Thymus (tissue), 11 donors: Measurements from ENCODE around the gene C1QTNF9. TPM values are rescaled to one million over a fixed set of nuclear protein-coding genes. Genes with fewer than 3 reads are reported as not detected.
"Not testable (repeated sequence)": the region's sequence is repeated elsewhere in the genome, so short reads cannot be mapped to it uniquely, and the experiment has no call there.

Experiments
- DNase-seq, 9 donors: peaks; one replicate each; pipeline ENCODE4 v3.0.0-alpha.2; 2013; ENCODE audit warnings: low spot score in 9 of 9, low read depth in 6 of 9, missing footprints in 1 of 9
- H3K27ac ChIP-seq, 2 donors: one replicate each; pipeline ENCODE4 v1.5.1; 2013; ENCODE audit warnings: control low read depth in 1 of 2, low read depth in 1 of 2, low read length in 1 of 2, mild to moderate bottlenecking in 1 of 2, moderate library complexity in 1 of 2
- H3K27me3 ChIP-seq, 2 donors: one replicate each; pipeline ENCODE4 v1.5.1; 2013; ENCODE audit warnings: low read length in 1 of 2; ENCODE audit not compliant: control insufficient read depth in 2 of 2, insufficient read depth in 1 of 2
- H3K36me3 ChIP-seq, 2 donors: one replicate each; pipeline ENCODE4 v1.5.1; 2013; ENCODE audit warnings: low read length in 1 of 2, mild to moderate bottlenecking in 1 of 2, moderate library complexity in 1 of 2; ENCODE audit not compliant: control insufficient read depth in 2 of 2, insufficient read depth in 2 of 2
- H3K4me1 ChIP-seq, 2 donors: one replicate each; pipeline ENCODE4 v1.5.1; 2013; ENCODE audit warnings: low read length in 2 of 2; ENCODE audit not compliant: control insufficient read depth in 2 of 2, insufficient read depth in 2 of 2
- H3K4me3 ChIP-seq, 2 donors: one replicate each; pipeline ENCODE4 v1.5.1; 2013; ENCODE audit warnings: low read length in 2 of 2, control low read depth in 1 of 2, mild to moderate bottlenecking in 1 of 2
- H3K9me3 ChIP-seq, 2 donors: one replicate each; pipeline ENCODE4 v1.5.1; 2013; ENCODE audit warnings: low read length in 1 of 2, mild to moderate bottlenecking in 1 of 2; ENCODE audit not compliant: control insufficient read depth in 2 of 2, insufficient read depth in 1 of 2
- WGBS: extraction: QIAGEN DNeasy Blood & Tissue Kit; methylation state at CpG from one replicate; pipeline ENCODE4 v1.1.7; 2013; 5-methylcytosine and 5-hydroxymethylcytosine counted together
- polyA plus RNA-seq: library from polyadenylated mRNA; stranded (reverse); fragments of 200-250 nt; gene quantifications from one replicate; pipeline ENCODE4 v1.2.3, GENCODE V29; 2013
- total RNA-seq: library from RNA; stranded (reverse); fragments of 120-200 nt; gene quantifications from one replicate; pipeline ENCODE4 v1.2.4, GENCODE V29; 2013
- donor health status: healthy.

Gene C1QTNF9
- total and polyA plus RNA-seq, 2 donors = 0.30 to 0.38 TPM

DNA sequence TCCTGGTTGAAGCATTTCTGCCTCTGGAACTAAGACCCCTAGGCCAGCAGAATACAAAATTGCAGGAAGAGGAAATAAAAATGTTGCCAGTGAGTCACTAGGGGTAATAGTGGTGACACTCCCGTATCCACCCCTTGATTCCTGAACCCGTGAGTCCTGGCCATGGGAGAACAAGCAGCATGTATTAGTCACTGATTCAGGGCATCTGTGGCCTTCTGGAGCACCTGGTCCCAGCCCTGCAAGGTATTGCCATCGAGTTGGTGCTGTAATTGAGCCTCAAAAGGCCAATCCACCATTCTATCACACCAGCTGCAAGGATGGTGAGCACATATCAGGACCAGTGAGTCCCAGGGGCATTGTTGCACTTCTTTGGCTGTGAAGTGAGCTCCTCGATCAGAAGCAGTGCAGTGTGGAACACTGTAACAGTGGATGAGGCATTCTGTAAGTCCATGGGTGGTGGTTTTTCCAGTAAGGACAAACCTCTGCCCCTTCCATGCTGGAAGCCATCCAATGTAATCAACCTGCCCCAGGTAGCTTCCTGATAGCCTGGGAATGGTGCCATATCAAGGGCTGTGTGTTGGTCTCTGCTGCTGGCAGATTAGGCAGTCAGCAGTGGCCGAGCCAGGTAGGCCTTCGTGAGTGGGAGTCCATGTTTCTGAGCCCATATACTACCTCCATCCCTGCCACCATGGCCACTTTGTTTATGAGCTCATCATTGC is 39.6 kb downstream of the C1QTNF9 start:
- H3K9me3 ChIP-seq = no peaks in the 10 kb centered on the region
- H3K36me3 ChIP-seq = no peaks in the 10 kb centered on the region
- no peak for DNase-seq
- no peaks in the 10 kb centered on the region for H3K4me1 ChIP-seq
- H3K27me3 ChIP-seq = no peaks in the 10 kb centered on the region
- H3K27ac ChIP-seq = no peak overlapping the region
- WGBS = 91% methylated on average over 6 of the region's 6 CpGs
- H3K4me3 ChIP-seq = no peak overlapping the region

DNA sequence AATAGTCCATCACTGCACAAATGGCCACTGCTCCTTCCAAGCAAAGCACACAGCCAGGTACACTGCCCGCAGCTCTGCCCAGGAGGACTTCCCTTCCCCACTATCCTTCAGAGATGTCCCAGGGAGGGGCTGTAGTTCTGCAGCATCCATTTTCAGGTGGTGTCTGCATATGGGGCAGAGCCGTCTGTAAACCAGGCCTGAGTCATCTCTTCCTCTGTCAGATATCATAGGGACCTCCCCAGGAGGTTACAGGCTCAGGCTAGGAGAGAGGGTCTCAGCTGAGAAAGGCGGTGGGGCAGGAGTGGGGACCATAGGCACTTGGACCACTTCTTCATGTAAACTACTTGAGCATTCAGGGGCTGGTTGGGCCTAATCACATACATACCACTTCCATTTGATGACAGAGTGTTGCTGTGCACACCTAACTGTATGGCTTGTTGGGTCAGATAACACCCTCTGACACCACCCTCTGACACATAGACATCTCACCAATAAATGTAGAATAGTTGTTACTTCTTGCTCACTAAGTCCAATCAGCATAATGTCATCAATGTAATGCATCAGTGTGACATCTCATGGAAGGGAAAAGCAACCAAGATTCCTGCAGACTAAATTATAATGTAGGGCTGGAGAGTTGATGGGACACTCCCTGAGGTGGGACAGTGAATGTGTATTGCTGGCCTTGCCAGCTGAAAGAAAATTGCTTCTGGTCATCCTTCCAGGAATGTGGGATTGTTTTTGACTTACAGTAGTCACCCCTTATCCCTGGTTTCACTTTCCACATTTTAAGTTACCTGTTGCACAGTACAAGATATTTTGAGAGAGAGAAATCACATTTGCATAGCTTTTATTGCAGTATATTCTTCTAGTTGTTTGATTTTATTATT is 40.6 kb downstream of the C1QTNF9 start:
- H3K4me1 ChIP-seq, H3K27me3 ChIP-seq, H3K9me3 ChIP-seq, DNase-seq, H3K4me3 ChIP-seq, H3K36me3 ChIP-seq, H3K27ac ChIP-seq: not testable (repeated sequence)
- 93% methylated on average over 3 of the region's 3 CpGs for WGBS

- 89% methylated on average over 3 of the region's 3 CpGs for WGBS
- Histone ChIP-seq H3K27ac (no peak overlapping the region), H3K4me3 (no peak overlapping the region), H3K4me1 (no peaks in the 10 kb centered on the region), H3K9me3 (no peaks in the 10 kb centered on the region), H3K36me3 (no peaks in the 10 kb centered on the region), H3K27me3 (no peaks in the 10 kb centered on the region)
- DNase-seq = no peak
Measured at GRCh38 chr13:24351423-24351822, 42.0 kb downstream of the C1QTNF9 start.

DNA sequence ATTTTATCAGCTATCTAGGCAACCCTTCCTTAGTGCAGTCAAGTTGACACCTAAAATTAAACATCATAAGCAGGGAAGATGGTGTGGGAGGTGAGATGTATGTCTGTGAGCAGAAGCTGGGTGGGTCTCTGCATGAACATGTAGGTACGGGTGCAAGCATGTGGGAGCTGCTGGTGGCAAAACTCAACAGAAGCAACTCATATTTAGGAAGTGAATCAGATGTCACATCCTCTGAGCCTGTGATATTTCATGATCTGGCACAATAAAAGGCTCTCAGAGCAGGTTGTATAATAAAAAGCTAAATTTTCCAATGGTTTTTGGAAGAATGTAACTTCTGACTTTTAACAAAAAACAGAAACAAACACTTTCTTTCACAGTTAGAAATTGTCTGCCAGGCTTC is 44.4 kb downstream of the C1QTNF9 start:
- DNase-seq = no peak
- Histone ChIP-seq H3K4me3 (no peak overlapping the region), H3K36me3 (no peaks in the 10 kb centered on the region), H3K4me1 (no peaks in the 10 kb centered on the region), H3K27me3 (no peaks in the 10 kb centered on the region), H3K27ac (no peak overlapping the region), H3K9me3 (no peaks in the 10 kb centered on the region)
- WGBS = 94% methylated on average over 1 of the region's 1 CpG

DNA sequence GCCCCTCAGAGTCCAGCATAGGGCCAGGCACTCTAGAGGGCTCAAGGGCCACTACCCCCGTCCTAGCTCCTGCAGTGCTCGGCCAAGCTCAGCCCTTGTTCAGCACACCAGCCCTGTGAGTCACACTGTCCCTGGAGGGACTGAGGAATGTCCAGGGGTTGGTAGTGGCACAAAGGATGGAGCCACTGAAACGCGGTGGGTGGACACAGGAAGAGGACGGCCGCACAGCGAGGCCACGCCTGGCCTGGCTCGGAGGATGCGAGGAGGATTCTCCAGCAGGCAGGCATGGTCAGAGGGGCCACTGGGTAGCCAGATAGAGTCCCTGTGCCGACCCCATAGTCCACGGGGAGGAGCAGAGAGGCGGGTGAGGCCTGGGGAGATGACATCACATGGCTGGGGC is 45.7 kb downstream of the C1QTNF9 start:
- DNase-seq = no peak
- Histone ChIP-seq H3K27me3 (no peaks in the 10 kb centered on the region), H3K4me1 (no peaks in the 10 kb centered on the region), H3K27ac (no peak overlapping the region), H3K4me3 (no peak overlapping the region), H3K36me3 (no peaks in the 10 kb centered on the region), H3K9me3 (no peaks in the 10 kb centered on the region)
- 94% methylated on average over 13 of the region's 13 CpGs for WGBS

- Histone ChIP-seq H3K27me3 (no peaks in the 10 kb centered on the region), H3K4me3 (no peak overlapping the region), H3K27ac (no peak overlapping the region), H3K9me3 (no peaks in the 10 kb centered on the region), H3K36me3 (no peaks in the 10 kb centered on the region), H3K4me1 (no peaks in the 10 kb centered on the region)
- DNase-seq = no peak
- WGBS = 92% methylated on average over 7 of the region's 7 CpGs
Measured at GRCh38 chr13:24356270-24356669, 46.9 kb downstream of the C1QTNF9 start.

- Histone ChIP-seq H3K27me3 (no peaks in the 10 kb centered on the region), H3K4me1 (no peaks in the 10 kb centered on the region), H3K27ac (no peak overlapping the region), H3K9me3 (no peaks in the 10 kb centered on the region), H3K36me3 (no peaks in the 10 kb centered on the region), H3K4me3 (no peak overlapping the region)
- 98% methylated on average over 7 of the region's 7 CpGs for WGBS
- no peak for DNase-seq
Measured at GRCh38 chr13:24356837-24357236, 47.5 kb downstream of the C1QTNF9 start.

- Histone ChIP-seq H3K27ac (no peak overlapping the region), H3K36me3 (no peaks in the 10 kb centered on the region), H3K27me3 (no peaks in the 10 kb centered on the region), H3K9me3 (no peaks in the 10 kb centered on the region), H3K4me3 (no peak overlapping the region), H3K4me1 (no peaks in the 10 kb centered on the region)
- 98% methylated on average over 15 of the region's 15 CpGs for WGBS
- no peak for DNase-seq
Measured at GRCh38 chr13:24357756-24358155, 48.4 kb downstream of the C1QTNF9 start.

DNA sequence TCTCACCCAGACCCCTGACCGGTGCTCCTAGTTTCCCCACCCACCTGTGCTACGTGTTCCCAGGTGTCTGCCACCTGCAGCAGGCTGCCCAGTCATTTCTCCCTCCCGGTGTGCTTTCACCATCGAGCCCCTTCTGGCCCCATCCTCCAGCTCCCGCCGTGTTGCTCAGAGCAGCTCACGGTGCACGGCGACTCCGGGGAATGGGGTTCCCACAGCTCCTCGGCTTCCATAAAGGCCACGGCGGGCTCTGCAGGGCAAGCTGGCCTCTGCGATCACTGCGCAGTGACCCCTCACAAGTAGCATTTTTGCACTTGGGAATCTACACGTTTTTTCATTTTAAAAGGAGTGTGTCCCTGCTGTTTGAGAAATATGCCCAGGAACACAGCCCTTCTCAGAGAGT is 49.5 kb downstream of the C1QTNF9 start:
- not testable (repeated sequence) for H3K27me3 ChIP-seq, H3K27ac ChIP-seq, H3K4me3 ChIP-seq, H3K4me1 ChIP-seq, DNase-seq, H3K36me3 ChIP-seq, H3K9me3 ChIP-seq
- WGBS = 93% methylated on average over 16 of the region's 16 CpGs
